ENCODE data around the gene FLCN.

GRCh38 chr17:17243163-17243562 is 6.2 kb upstream of the FLCN start:
- TF ChIP-seq CTCF (IDR thresholded peaks at IDR 0.05; ENCODE audit: insufficient read depth, low read length) (no peak), POLR2AphosphoS5 (IDR thresholded peaks at IDR 0.05; ENCODE audit: low read depth) (no peak), SPI1 (IDR thresholded peaks at IDR 0.05; ENCODE audit: borderline replicate concordance, low read depth) (no peak)
- TF ChIP-seq, protein P1, sequence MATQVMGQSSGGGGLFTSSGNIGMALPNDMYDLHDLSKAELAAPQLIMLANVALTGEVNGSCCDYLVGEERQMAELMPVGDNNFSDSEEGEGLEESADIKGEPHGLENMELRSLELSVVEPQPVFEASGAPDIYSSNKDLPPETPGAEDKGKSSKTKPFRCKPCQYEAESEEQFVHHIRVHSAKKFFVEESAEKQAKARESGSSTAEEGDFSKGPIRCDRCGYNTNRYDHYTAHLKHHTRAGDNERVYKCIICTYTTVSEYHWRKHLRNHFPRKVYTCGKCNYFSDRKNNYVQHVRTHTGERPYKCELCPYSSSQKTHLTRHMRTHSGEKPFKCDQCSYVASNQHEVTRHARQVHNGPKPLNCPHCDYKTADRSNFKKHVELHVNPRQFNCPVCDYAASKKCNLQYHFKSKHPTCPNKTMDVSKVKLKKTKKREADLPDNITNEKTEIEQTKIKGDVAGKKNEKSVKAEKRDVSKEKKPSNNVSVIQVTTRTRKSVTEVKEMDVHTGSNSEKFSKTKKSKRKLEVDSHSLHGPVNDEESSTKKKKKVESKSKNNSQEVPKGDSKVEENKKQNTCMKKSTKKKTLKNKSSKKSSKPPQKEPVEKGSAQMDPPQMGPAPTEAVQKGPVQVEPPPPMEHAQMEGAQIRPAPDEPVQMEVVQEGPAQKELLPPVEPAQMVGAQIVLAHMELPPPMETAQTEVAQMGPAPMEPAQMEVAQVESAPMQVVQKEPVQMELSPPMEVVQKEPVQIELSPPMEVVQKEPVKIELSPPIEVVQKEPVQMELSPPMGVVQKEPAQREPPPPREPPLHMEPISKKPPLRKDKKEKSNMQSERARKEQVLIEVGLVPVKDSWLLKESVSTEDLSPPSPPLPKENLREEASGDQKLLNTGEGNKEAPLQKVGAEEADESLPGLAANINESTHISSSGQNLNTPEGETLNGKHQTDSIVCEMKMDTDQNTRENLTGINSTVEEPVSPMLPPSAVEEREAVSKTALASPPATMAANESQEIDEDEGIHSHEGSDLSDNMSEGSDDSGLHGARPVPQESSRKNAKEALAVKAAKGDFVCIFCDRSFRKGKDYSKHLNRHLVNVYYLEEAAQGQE (IDR thresholded peaks at IDR 0.05; ENCODE audit: insufficient replicate concordance, low read depth), result no peak
